HCT116 (cell line): ENCODE results near the gene B3GNT4. TPM values are rescaled to one million over a fixed set of nuclear protein-coding genes. Genes with fewer than 3 reads are reported as not detected.

Experiments used
- ATAC-seq: fragments of 200-7000 bp; cut with Tn5 transposase; 2 replicates; pipeline ENCODE4 v1.9.1; 2020; ENCODE audit warnings: mild to moderate bottlenecking, moderate library complexity
- BruUV-seq: library from RNA; stranded (reverse); fragments of 400-500 nt; replicated peaks from 2 replicates; lab custom pipeline; 2021; lab: Mats Ljungman, UMichigan
- CTCF ChIA-PET: fragments of 300-600 bp; sonication (Branson Sonifier 250); formaldehyde crosslinking; loops from one replicate; lab custom pipeline; 2021; ENCODE audit warnings: antibody characterized with exemption; lab: Charles Lee
- POLR2A ChIA-PET: fragments of 300-600, 350-600 bp; sonication (Branson Sonifier 250); formaldehyde crosslinking; loops from one replicate; lab custom pipeline; 2021; ENCODE audit warnings: antibody characterized with exemption; lab: Charles Lee
- RAD21 ChIA-PET, 2 experiments: fragments of 300-600 bp; sonication (Branson Sonifier 250); formaldehyde crosslinking; loops; one replicate each; lab custom pipeline; 2023; ENCODE audit warnings: low total read pairs in 2 of 2; ENCODE audit not compliant: uncharacterized antibody in 2 of 2, unreplicated experiment in 2 of 2, low non-redundant PET in 1 of 2; lab: Charles Lee
- DNase-seq: peaks from one replicate; pipeline ENCODE4 v3.0.0-alpha.2; 2010; ENCODE audit warnings: low read depth, low spot score
- H2AFZ ChIP-seq: fragments of 200-600 bp; shearing (Covaris generic), sonication (generic); 2 replicates; pipeline ENCODE4 v1.6.1; 2017; ENCODE audit warnings: low read depth, mixed run types, mixed read lengths, antibody characterized with exemption, low read length; ENCODE audit not compliant: poor library complexity, severe bottlenecking
- H3K27ac ChIP-seq: 2 replicates; pipeline ENCODE4 v1.5.1; 2012; ENCODE audit warnings: low read depth, low read length
- H3K27me3 ChIP-seq: fragments of 200-600 bp; sonication (generic); 2 replicates; pipeline ENCODE4 v1.6.1; 2016; ENCODE audit warnings: mixed run types, low read length, mixed read lengths; ENCODE audit not compliant: insufficient read depth
- H3K36me3 ChIP-seq, 2 experiments: fragments of 200-500 bp in 1 of 2; fragments of 200-600 bp in 1 of 2; sonication (Bioruptor generic) in 1 of 2; sonication (generic) in 1 of 2; 2 replicates each; pipeline versions ENCODE4 v1.5.1 to v1.6.1; 2014 to 2016; ENCODE audit warnings: low read length in 2 of 2, inconsistent platforms in 1 of 2, mixed read lengths in 1 of 2, mixed run types in 1 of 2; ENCODE audit not compliant: insufficient read depth in 2 of 2, control insufficient read depth in 1 of 2
- H3K4me1 ChIP-seq, 2 experiments: fragments of 200-600 bp in 1 of 2; sonication (generic) in 1 of 2; 2 replicates each; pipeline versions ENCODE4 v1.5.1 to v1.6.1; 2012 to 2017; ENCODE audit warnings: low read length in 2 of 2, inconsistent platforms in 1 of 2, mild to moderate bottlenecking in 1 of 2, mixed read lengths in 1 of 2, mixed run types in 1 of 2, moderate library complexity in 1 of 2; ENCODE audit not compliant: insufficient read depth in 2 of 2, control insufficient read depth in 1 of 2
- H3K4me2 ChIP-seq: fragments of 200-600 bp; sonication (generic); 2 replicates; pipeline ENCODE4 v1.6.1; 2017; ENCODE audit warnings: mixed run types, low read length, mixed read lengths
- H3K4me3 ChIP-seq, 2 experiments: fragments of 200-600 bp in 1 of 2; sonication (generic) in 1 of 2; replicated peaks in 1 of 2; 2 replicates each; pipeline ENCODE4 v1.5.1; 2011 to 2016; ENCODE audit warnings: low read length in 2 of 2, control low read depth in 1 of 2, low read depth in 1 of 2, mild to moderate bottlenecking in 1 of 2, mixed read lengths in 1 of 2, mixed run types in 1 of 2
- H3K79me2 ChIP-seq: fragments of 200-600 bp; sonication (generic); 2 replicates; pipeline ENCODE4 v1.6.1; 2017; ENCODE audit warnings: mild to moderate bottlenecking, mixed run types, low read length, moderate library complexity, mixed read lengths; ENCODE audit not compliant: insufficient read depth
- H3K9ac ChIP-seq: fragments of 200-600 bp; sonication (generic); 2 replicates; pipeline ENCODE4 v1.6.1; 2016; ENCODE audit warnings: low read length, mixed read lengths
- H3K9me2 ChIP-seq: fragments of 200-600 bp; sonication (generic), shearing (Covaris generic); 2 replicates; pipeline ENCODE4 v1.6.1; 2017; ENCODE audit warnings: mixed run types, mild to moderate bottlenecking, moderate library complexity; ENCODE audit not compliant: insufficient read depth
- H3K9me3 ChIP-seq, 2 experiments: fragments of 200-500 bp in 1 of 2; fragments of 200-600 bp in 1 of 2; sonication (Bioruptor generic) in 1 of 2; sonication (generic) in 1 of 2; 2 replicates each; pipeline ENCODE4 v1.6.1; 2014 to 2017; ENCODE audit warnings: low read length in 2 of 2, mixed read lengths in 2 of 2, inconsistent platforms in 1 of 2, low read depth in 1 of 2, mild to moderate bottlenecking in 1 of 2, mixed run types in 1 of 2, moderate library complexity in 1 of 2; ENCODE audit not compliant: control insufficient read depth in 1 of 2, insufficient read depth in 1 of 2
- H4K20me1 ChIP-seq: fragments of 200-600 bp; sonication (generic), shearing (Covaris generic); 2 replicates; pipeline ENCODE4 v1.6.1; 2017; ENCODE audit warnings: mixed run types, mild to moderate bottlenecking, moderate library complexity; ENCODE audit not compliant: insufficient read depth
- CBX3 ChIP-seq: IDR thresholded peaks from 2 replicates; pipeline ENCODE4 v1.6.1; 2012; ENCODE audit warnings: low read depth
- CEBPB ChIP-seq: IDR thresholded peaks from 2 replicates; pipeline ENCODE4 v1.6.1; 2012; ENCODE audit warnings: low read depth
- ELF1 ChIP-seq: IDR thresholded peaks from 2 replicates; pipeline ENCODE4 v1.6.1; 2012; ENCODE audit warnings: low read depth, borderline replicate concordance
- FOSL1 ChIP-seq: IDR thresholded peaks from 2 replicates; pipeline ENCODE4 v1.6.1; 2012; ENCODE audit warnings: low read depth
- JUND ChIP-seq: IDR thresholded peaks from 2 replicates; pipeline ENCODE4 v1.6.1; 2012
- RAD21 ChIP-seq: IDR thresholded peaks from 2 replicates; pipeline ENCODE4 v1.6.1; 2012; ENCODE audit warnings: low read depth, mild to moderate bottlenecking
- SIN3A ChIP-seq: IDR thresholded peaks from 2 replicates; pipeline ENCODE4 v1.6.1; 2012; ENCODE audit warnings: low read depth
- intact Hi-C: fragments of 100-400 bp; cut with micrococcal nuclease; formaldehyde crosslinking; loops from 2 replicates; pipeline ENCODE4 v1.10.0; 2022
- total RNA-seq: library from RNA; stranded (reverse); gene quantifications from one replicate; pipeline ENCODE4 v1.2.1, GENCODE V29; 2021; ENCODE audit not compliant: unreplicated experiment
- TF ChIP-seq, protein P1 (sequence below): IDR thresholded peaks from 2 replicates; pipeline ENCODE4 v1.6.1; 2012
- TF ChIP-seq, protein P2 (sequence below): IDR thresholded peaks from 2 replicates; pipeline ENCODE4 v1.6.1; 2012
- TF ChIP-seq, protein P3 (sequence below), 3 experiments: fragments of 200-600 bp in 1 of 3; sonication (generic) in 1 of 3; IDR thresholded peaks in 2 of 3; conservative IDR thresholded peaks in 1 of 3; 2 replicates each; pipeline ENCODE4 v1.5.1; 2012 to 2017; ENCODE audit warnings: low read depth in 2 of 3, low read length in 2 of 3, antibody characterized with exemption in 1 of 3, borderline replicate concordance in 1 of 3, control low read depth in 1 of 3, mild to moderate bottlenecking in 1 of 3, mixed read lengths in 1 of 3, mixed run types in 1 of 3, moderate library complexity in 1 of 3; ENCODE audit not compliant: insufficient read depth in 1 of 3
- TF ChIP-seq, protein P4 (sequence below): IDR thresholded peaks from 2 replicates; pipeline ENCODE4 v1.6.1; 2011; ENCODE audit warnings: mild to moderate bottlenecking, low read length, moderate library complexity; ENCODE audit not compliant: insufficient replicate concordance; ENCODE audit errors: extremely low read depth

The B3GNT4 gene
- total RNA-seq, 1 experiment from 2014 or later = 7.1 TPM

DNA sequence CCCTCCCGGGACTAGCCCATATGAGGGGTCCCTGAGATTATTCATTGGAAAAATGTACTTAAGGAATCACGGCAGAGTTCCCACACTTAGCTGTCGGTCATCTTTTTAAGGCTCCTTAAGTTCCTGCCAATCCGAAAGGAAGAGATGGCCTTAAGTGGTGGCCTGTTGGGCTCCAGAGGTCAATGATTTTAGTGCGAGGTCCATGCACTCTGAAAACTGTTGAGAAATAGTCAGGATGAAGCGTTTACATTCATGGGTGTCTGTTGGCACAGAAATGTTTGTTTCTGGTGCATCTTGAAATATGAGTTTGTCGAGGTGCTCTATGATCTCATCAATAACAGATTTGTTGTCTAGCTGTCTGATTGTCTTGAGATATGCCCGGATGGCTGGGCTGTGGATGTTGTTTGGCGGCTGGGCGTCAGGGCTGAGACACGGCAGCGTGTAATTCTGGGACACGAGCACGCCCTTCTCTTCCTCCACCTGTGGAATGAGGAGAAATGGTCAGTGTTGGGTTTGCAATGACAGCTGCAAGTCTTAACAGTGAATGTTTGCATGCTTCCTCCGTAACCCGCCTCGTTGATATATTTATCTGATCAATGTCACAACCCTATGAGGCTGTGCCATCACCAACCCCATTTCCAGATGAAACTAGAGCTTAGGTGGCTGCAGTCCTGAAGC lies 31.1 kb upstream of the B3GNT4 start:
- Histone ChIP-seq H3K4me2 (no peak overlapping the region), H3K9me2 (no peaks in the 10 kb centered on the region), H3K9me3 (no peaks in the 10 kb centered on the region), H4K20me1 (no peaks in the 10 kb centered on the region), H3K4me3 (no peak overlapping the region), H3K36me3 (no peaks in the 10 kb centered on the region), H3K9ac (no peak overlapping the region), H3K4me1 (no peaks in the 10 kb centered on the region), H2AFZ (no peak overlapping the region), H3K27me3 (no peaks in the 10 kb centered on the region), H3K79me2 (no peaks in the 10 kb centered on the region), H3K27ac (no peak overlapping the region)
- no TSS peak for BruUV-seq
- ChIA-PET POLR2A (no interaction called here), CTCF (no interaction called here), RAD21 (no interaction called here)
- TF ChIP-seq CEBPB (no peak), CBX3 (no peak), FOSL1 (no peak), RAD21 (no peak), SIN3A (no peak), ELF1 (no peak), JUND (no peak)
- TF ChIP-seq, protein P1, sequence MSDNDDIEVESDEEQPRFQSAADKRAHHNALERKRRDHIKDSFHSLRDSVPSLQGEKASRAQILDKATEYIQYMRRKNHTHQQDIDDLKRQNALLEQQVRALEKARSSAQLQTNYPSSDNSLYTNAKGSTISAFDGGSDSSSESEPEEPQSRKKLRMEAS = no peak
- TF ChIP-seq, protein P2, sequence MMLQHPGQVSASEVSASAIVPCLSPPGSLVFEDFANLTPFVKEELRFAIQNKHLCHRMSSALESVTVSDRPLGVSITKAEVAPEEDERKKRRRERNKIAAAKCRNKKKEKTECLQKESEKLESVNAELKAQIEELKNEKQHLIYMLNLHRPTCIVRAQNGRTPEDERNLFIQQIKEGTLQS = no peak
- TF ChIP-seq, protein P3, sequence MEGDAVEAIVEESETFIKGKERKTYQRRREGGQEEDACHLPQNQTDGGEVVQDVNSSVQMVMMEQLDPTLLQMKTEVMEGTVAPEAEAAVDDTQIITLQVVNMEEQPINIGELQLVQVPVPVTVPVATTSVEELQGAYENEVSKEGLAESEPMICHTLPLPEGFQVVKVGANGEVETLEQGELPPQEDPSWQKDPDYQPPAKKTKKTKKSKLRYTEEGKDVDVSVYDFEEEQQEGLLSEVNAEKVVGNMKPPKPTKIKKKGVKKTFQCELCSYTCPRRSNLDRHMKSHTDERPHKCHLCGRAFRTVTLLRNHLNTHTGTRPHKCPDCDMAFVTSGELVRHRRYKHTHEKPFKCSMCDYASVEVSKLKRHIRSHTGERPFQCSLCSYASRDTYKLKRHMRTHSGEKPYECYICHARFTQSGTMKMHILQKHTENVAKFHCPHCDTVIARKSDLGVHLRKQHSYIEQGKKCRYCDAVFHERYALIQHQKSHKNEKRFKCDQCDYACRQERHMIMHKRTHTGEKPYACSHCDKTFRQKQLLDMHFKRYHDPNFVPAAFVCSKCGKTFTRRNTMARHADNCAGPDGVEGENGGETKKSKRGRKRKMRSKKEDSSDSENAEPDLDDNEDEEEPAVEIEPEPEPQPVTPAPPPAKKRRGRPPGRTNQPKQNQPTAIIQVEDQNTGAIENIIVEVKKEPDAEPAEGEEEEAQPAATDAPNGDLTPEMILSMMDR (IDR thresholded peaks at IDR 0.05 in 2 of 3, conservative IDR thresholded peaks at IDR 0.05 in 1 of 3; ENCODE audit: borderline replicate concordance in 1 of 3, insufficient read depth in 1 of 3, low read depth in 2 of 3, low read length in 2 of 3) = no peak
- TF ChIP-seq, protein P4, sequence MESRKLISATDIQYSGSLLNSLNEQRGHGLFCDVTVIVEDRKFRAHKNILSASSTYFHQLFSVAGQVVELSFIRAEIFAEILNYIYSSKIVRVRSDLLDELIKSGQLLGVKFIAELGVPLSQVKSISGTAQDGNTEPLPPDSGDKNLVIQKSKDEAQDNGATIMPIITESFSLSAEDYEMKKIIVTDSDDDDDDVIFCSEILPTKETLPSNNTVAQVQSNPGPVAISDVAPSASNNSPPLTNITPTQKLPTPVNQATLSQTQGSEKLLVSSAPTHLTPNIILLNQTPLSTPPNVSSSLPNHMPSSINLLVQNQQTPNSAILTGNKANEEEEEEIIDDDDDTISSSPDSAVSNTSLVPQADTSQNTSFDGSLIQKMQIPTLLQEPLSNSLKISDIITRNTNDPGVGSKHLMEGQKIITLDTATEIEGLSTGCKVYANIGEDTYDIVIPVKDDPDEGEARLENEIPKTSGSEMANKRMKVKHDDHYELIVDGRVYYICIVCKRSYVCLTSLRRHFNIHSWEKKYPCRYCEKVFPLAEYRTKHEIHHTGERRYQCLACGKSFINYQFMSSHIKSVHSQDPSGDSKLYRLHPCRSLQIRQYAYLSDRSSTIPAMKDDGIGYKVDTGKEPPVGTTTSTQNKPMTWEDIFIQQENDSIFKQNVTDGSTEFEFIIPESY = no peak
- ATAC-seq (no peak), DNase-seq (no peak)
- intact Hi-C loops = no loop called here
